Measurements from ENCODE around the gene RNF14.

RNF14 gene

DNA sequence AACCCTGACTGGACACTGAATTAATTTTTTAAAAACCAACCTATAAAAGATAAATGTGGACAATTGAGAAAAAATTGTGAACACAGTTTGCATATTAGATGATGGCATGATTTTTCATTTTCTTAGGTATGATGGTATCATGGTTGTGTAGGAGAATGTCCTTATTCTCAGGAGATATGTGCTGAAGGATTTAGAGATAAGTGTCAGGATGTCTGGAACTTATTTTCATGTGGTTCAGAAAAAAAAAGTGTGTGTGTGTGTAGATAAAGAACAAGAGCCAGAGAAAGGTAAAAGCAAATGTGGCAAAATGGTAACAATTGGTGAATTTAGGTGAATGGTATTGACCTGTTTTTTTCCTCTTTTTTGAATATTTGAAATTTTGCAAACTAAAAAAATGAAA is 39.9 kb downstream of the RNF14 start:
- Histone ChIP-seq H3K4me2 (ENCODE audit: low read length, poor library complexity, severe bottlenecking) (no peak overlapping the region), H2BK5ac (ENCODE audit: low read depth, low read length, poor library complexity, severe bottlenecking) (no peak overlapping the region), H3K27me3 (ENCODE audit: control insufficient read depth in 1 of 2, insufficient read depth in 1 of 2, low read length in 2 of 2) (no peaks in the 10 kb centered on the region), H2AK5ac (ENCODE audit: low read length, severe bottlenecking) (no peak overlapping the region), H3K4me1 (ENCODE audit: control insufficient read depth, insufficient read depth, low read depth, low read length) (peaks cover 12% of the 10 kb centered on the region), H3K14ac (ENCODE audit: low read length in 2 of 2) (no peak overlapping the region), H2BK12ac (ENCODE audit: low read length in 2 of 2) (no peak overlapping the region), H3K9ac (ENCODE audit: low read length) (no peak overlapping the region), H2BK15ac (ENCODE audit: low read depth, poor library complexity, severe bottlenecking) (no peak overlapping the region), H3K36me3 (ENCODE audit: control insufficient read depth in 1 of 2, insufficient read depth in 2 of 2, low read depth in 1 of 2, low read length in 2 of 2) (peaks cover 30 to 70% of the 10 kb centered on the region in 2 experiments), H3K9me3 (ENCODE audit: control insufficient read depth, low read length) (no peaks in the 10 kb centered on the region), H4K8ac (ENCODE audit: low read length) (no peak overlapping the region), H3K18ac (ENCODE audit: low read depth in 1 of 2, low read length in 2 of 2) (no peak overlapping the region), H4K91ac (ENCODE audit: low read length) (no peak overlapping the region), H3K4me3 (ENCODE audit: insufficient read depth in 1 of 2, low read depth in 1 of 2, low read length in 2 of 2) (no peak overlapping the region), H2BK120ac (ENCODE audit: low read depth, low read length) (no peak overlapping the region), H3K79me1 (replicated peaks; ENCODE audit: low read length, poor library complexity, severe bottlenecking) (peaks cover 16% of the 10 kb centered on the region), H3K23ac (ENCODE audit: low read length in 2 of 2) (no peak overlapping the region), H2AFZ (ENCODE audit: low read depth, low read length) (no peak overlapping the region), H3K27ac (ENCODE audit: low read length, poor library complexity, severe bottlenecking) (no peak overlapping the region), H3K4ac (ENCODE audit: low read depth in 1 of 2, low read length in 2 of 2) (no peak overlapping the region)
- no peak for DNase-seq

- 93% methylated on average over 4 of the region's 4 CpGs for WGBS
These were observed 41.0 kb downstream of the RNF14 start for GRCh38 chr5:142009886-142010285.

DNA sequence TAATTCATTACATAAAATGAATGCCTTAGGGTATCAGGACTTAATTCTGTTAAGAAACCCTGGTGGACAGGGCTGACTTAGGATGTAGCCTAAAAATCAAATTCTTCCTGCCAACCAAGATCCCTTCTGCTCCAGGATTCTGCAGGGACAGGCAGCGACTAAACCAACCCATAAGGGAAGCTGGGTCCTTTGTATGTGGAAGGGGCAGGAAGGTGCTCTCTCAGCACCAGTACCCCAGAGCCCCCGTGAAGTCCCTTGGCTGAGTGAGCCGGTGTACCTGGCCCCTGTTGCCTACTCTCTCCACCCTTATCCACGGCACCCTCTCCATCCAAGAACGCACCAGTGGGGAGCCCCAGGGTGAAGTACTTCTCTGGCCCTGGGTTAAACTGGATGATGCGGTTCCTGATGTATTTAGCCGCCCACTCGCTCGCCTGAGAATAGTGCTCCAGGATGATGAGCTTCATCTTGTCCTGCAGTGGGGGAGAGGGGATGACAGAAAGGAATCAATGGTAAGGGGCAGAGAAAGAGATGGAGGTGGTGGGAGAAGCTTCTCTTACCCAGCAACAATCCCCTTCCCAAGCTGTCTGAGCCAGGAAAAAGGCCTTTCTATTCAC is 42.8 kb downstream of the RNF14 start:
- Histone ChIP-seq H3K27ac (ENCODE audit: low read length, poor library complexity, severe bottlenecking) (no peak overlapping the region), H2BK5ac (ENCODE audit: low read depth, low read length, poor library complexity, severe bottlenecking) (no peak overlapping the region), H3K4me3 (ENCODE audit: insufficient read depth in 1 of 2, low read depth in 1 of 2, low read length in 2 of 2) (peak overlapping the region in 1 of 2 experiments; percentile 97), H2AFZ (ENCODE audit: low read depth, low read length) (no peak overlapping the region), H3K14ac (ENCODE audit: low read length in 2 of 2) (no peak overlapping the region), H3K18ac (ENCODE audit: low read depth in 1 of 2, low read length in 2 of 2) (no peak overlapping the region), H3K9me3 (ENCODE audit: control insufficient read depth, low read length) (no peaks in the 10 kb centered on the region), H3K4ac (ENCODE audit: low read depth in 1 of 2, low read length in 2 of 2) (no peak overlapping the region), H3K4me1 (ENCODE audit: control insufficient read depth, insufficient read depth, low read depth, low read length) (peaks cover 25% of the 10 kb centered on the region), H3K9ac (ENCODE audit: low read length) (peak overlapping the region; percentile 98), H4K91ac (ENCODE audit: low read length) (no peak overlapping the region), H3K23ac (ENCODE audit: low read length in 2 of 2) (peak overlapping the region in 1 of 2 experiments; percentile 72), H3K4me2 (ENCODE audit: low read length, poor library complexity, severe bottlenecking) (peak overlapping the region; percentile 74), H3K79me1 (replicated peaks; ENCODE audit: low read length, poor library complexity, severe bottlenecking) (peaks cover 10% of the 10 kb centered on the region), H4K8ac (ENCODE audit: low read length) (no peak overlapping the region), H2BK12ac (ENCODE audit: low read length in 2 of 2) (no peak overlapping the region), H3K36me3 (ENCODE audit: control insufficient read depth in 1 of 2, insufficient read depth in 2 of 2, low read depth in 1 of 2, low read length in 2 of 2) (peaks cover 10 to 42% of the 10 kb centered on the region in 2 experiments), H2BK120ac (ENCODE audit: low read depth, low read length) (no peak overlapping the region), H2BK15ac (ENCODE audit: low read depth, poor library complexity, severe bottlenecking) (no peak overlapping the region), H3K27me3 (ENCODE audit: control insufficient read depth in 1 of 2, insufficient read depth in 1 of 2, low read length in 2 of 2) (no peaks in the 10 kb centered on the region), H2AK5ac (ENCODE audit: low read length, severe bottlenecking) (no peak overlapping the region)
- 98% methylated on average over 9 of the region's 9 CpGs for WGBS
- DNase-seq = no peak

More at GRCh38 chr5:142009886-142010285, 41.0 kb downstream of the RNF14 start:
- Histone ChIP-seq H2AK5ac (ENCODE audit: low read length, severe bottlenecking) (no peak overlapping the region), H3K9ac (ENCODE audit: low read length) (no peak overlapping the region), H2BK5ac (ENCODE audit: low read depth, low read length, poor library complexity, severe bottlenecking) (no peak overlapping the region), H3K4ac (ENCODE audit: low read depth in 1 of 2, low read length in 2 of 2) (no peak overlapping the region), H3K79me1 (replicated peaks; ENCODE audit: low read length, poor library complexity, severe bottlenecking) (peaks cover 16% of the 10 kb centered on the region), H3K4me1 (ENCODE audit: control insufficient read depth, insufficient read depth, low read depth, low read length) (peaks cover 18% of the 10 kb centered on the region), H2AFZ (ENCODE audit: low read depth, low read length) (no peak overlapping the region), H3K18ac (ENCODE audit: low read depth in 1 of 2, low read length in 2 of 2) (no peak overlapping the region), H4K91ac (ENCODE audit: low read length) (no peak overlapping the region), H3K27me3 (ENCODE audit: control insufficient read depth in 1 of 2, insufficient read depth in 1 of 2, low read length in 2 of 2) (no peaks in the 10 kb centered on the region), H3K27ac (ENCODE audit: low read length, poor library complexity, severe bottlenecking) (no peak overlapping the region), H3K36me3 (ENCODE audit: control insufficient read depth in 1 of 2, insufficient read depth in 2 of 2, low read depth in 1 of 2, low read length in 2 of 2) (peaks cover 24 to 60% of the 10 kb centered on the region in 2 experiments), H3K4me2 (ENCODE audit: low read length, poor library complexity, severe bottlenecking) (no peak overlapping the region), H3K4me3 (ENCODE audit: insufficient read depth in 1 of 2, low read depth in 1 of 2, low read length in 2 of 2) (no peak overlapping the region), H2BK120ac (ENCODE audit: low read depth, low read length) (no peak overlapping the region), H3K23ac (ENCODE audit: low read length in 2 of 2) (no peak overlapping the region), H4K8ac (ENCODE audit: low read length) (no peak overlapping the region), H3K9me3 (ENCODE audit: control insufficient read depth, low read length) (no peaks in the 10 kb centered on the region), H3K14ac (ENCODE audit: low read length in 2 of 2) (no peak overlapping the region), H2BK15ac (ENCODE audit: low read depth, poor library complexity, severe bottlenecking) (no peak overlapping the region), H2BK12ac (ENCODE audit: low read length in 2 of 2) (no peak overlapping the region)
- no peak for DNase-seq

- peak overlapping the region; percentile 45 to 73 for H3K4ac ChIP-seq (ENCODE audit: low read depth in 1 of 2, low read length in 2 of 2)
- H3K4me2 ChIP-seq (ENCODE audit: low read length, poor library complexity, severe bottlenecking) = peak overlapping the region; percentile 74
- H2BK15ac ChIP-seq (ENCODE audit: low read depth, poor library complexity, severe bottlenecking) = peak overlapping the region; percentile 94
- H2BK5ac ChIP-seq (ENCODE audit: low read depth, low read length, poor library complexity, severe bottlenecking) = no peak overlapping the region
- peaks cover 10% of the 10 kb centered on the region for H3K79me1 ChIP-seq (replicated peaks; ENCODE audit: low read length, poor library complexity, severe bottlenecking)
- no peak overlapping the region for H3K27ac ChIP-seq (ENCODE audit: low read length, poor library complexity, severe bottlenecking)
- H3K36me3 ChIP-seq (ENCODE audit: control insufficient read depth in 1 of 2, insufficient read depth in 2 of 2, low read depth in 1 of 2, low read length in 2 of 2) = peaks cover 10 to 36% of the 10 kb centered on the region in 2 experiments
- peak overlapping the region; percentile 66 for H4K91ac ChIP-seq (ENCODE audit: low read length)
- no peak overlapping the region for H2AK5ac ChIP-seq (ENCODE audit: low read length, severe bottlenecking)
- 31% methylated on average over 9 of the region's 18 CpGs for WGBS
- H3K4me3 ChIP-seq (ENCODE audit: insufficient read depth in 1 of 2, low read depth in 1 of 2, low read length in 2 of 2) = peak overlapping the region; percentile 67 to 97
- peak overlapping the region; percentile 58 to 75 for H3K18ac ChIP-seq (ENCODE audit: low read depth in 1 of 2, low read length in 2 of 2)
- peak overlapping the region in 1 of 2 experiments; percentile 94 for H3K14ac ChIP-seq (ENCODE audit: low read length in 2 of 2)
- peak overlapping the region; percentile 16 for H2AFZ ChIP-seq (ENCODE audit: low read depth, low read length)
- H3K27me3 ChIP-seq (ENCODE audit: control insufficient read depth in 1 of 2, insufficient read depth in 1 of 2, low read length in 2 of 2) = no peaks in the 10 kb centered on the region
- peaks cover 26% of the 10 kb centered on the region for H3K4me1 ChIP-seq (ENCODE audit: control insufficient read depth, insufficient read depth, low read depth, low read length)
- no peak overlapping the region for H3K23ac ChIP-seq (ENCODE audit: low read length in 2 of 2)
- peak overlapping the region; percentile 29 for H2BK120ac ChIP-seq (ENCODE audit: low read depth, low read length)
- H3K9me3 ChIP-seq (ENCODE audit: control insufficient read depth, low read length) = no peaks in the 10 kb centered on the region
- peak overlapping the region; percentile 74 for H4K8ac ChIP-seq (ENCODE audit: low read length)
- DNase-seq = peak; percentile 29
- peak overlapping the region in 1 of 2 experiments; percentile 17 for H2BK12ac ChIP-seq (ENCODE audit: low read length in 2 of 2)
- peak overlapping the region; percentile 98 for H3K9ac ChIP-seq (ENCODE audit: low read length)
These were observed 43.4 kb downstream of the RNF14 start for GRCh38 chr5:142012186-142012785.

Measured in mesenchymal stem cell (in vitro differentiated cells and primary cell).